ENCODE measurements around the gene CIB4.

CIB4 gene

DNA sequence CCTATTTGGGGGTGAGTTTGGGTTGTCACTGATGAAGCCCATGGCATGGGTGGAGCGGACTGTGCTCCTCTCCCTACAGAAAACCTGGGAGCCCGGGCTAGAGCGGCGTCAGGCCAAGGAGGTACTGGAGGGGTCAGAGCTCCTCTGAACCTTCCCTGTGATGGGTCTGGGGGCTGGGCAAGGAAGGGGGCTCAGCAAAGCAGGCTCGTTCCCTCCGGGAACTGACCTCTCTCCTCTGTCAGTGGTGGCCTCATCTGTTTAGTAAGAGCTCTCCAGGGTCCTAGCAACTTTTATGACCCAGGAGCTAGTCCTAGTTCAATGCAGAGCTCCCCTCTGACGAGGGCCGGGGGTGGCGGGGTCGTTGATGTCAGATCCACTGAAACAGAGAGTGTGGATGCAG, 100.9 kb downstream of the CIB4 start:
- H3K4me1 ChIP-seq, result no peaks in the 10 kb centered on the region
- TF ChIP-seq, protein P1, sequence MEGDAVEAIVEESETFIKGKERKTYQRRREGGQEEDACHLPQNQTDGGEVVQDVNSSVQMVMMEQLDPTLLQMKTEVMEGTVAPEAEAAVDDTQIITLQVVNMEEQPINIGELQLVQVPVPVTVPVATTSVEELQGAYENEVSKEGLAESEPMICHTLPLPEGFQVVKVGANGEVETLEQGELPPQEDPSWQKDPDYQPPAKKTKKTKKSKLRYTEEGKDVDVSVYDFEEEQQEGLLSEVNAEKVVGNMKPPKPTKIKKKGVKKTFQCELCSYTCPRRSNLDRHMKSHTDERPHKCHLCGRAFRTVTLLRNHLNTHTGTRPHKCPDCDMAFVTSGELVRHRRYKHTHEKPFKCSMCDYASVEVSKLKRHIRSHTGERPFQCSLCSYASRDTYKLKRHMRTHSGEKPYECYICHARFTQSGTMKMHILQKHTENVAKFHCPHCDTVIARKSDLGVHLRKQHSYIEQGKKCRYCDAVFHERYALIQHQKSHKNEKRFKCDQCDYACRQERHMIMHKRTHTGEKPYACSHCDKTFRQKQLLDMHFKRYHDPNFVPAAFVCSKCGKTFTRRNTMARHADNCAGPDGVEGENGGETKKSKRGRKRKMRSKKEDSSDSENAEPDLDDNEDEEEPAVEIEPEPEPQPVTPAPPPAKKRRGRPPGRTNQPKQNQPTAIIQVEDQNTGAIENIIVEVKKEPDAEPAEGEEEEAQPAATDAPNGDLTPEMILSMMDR (IDR thresholded peaks at IDR 0.05), result no peak
- peak in 1 of 2 donors; percentile 41 for DNase-seq
- peaks cover 0 to 23% of the 10 kb centered on the region in 2 donors for H3K27me3 ChIP-seq
- no peak overlapping the region for H3K4me3 ChIP-seq
- H3K36me3 ChIP-seq, result no peaks in the 10 kb centered on the region
- H3K27ac ChIP-seq, result no peak overlapping the region
- intact Hi-C loops (cut with DNase I; ENCODE audit: low total_unique reads), result no loop called here
- no peaks in the 10 kb centered on the region for H3K9me3 ChIP-seq

DNA sequence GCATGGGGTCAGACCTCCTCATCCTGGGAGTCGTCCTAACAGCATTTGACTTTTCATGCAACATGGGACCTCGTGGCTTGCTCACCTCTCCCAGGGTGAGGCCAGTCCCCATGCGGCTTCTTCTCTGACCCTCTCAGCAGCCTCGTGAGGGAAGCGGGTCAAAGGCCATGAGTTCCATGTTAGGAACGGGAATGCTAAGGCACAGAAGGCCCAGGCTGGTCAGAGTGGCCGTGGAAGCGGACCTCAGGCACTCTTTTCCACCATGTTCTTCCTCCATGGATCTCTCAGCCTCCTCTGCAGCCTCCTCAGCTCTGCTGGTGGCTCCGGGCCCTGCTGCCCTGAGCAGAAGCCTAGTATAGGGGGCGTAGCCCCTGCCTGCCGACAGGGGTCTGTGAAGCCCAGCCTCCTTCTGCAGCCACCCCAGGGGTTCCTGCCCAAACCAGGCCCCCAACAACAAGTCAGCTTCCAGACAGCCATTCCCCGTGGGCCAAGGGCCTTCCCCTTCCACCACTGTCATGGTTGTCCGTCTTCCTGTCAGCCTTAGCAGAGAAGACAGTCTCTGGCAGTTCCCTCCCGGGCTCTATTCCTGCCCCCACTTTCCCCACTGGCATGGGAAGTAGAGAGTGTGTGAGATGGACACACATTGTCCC, 103.2 kb downstream of the CIB4 start:
- Histone ChIP-seq H3K27ac (no peak overlapping the region), H3K4me1 (peaks cover 0 to 3% (median 0%) of the 10 kb centered on the region in 4 donors), H3K36me3 (no peaks in the 10 kb centered on the region), H3K27me3 (peaks cover 0 to 23% of the 10 kb centered on the region in 2 donors), H3K9me3 (no peaks in the 10 kb centered on the region), H3K4me3 (no peak overlapping the region)
- peak in 1 of 2 donors; percentile 59 for DNase-seq
- TF ChIP-seq, protein P1 (IDR thresholded peaks at IDR 0.05), result no peak
- intact Hi-C loops (cut with DNase I; ENCODE audit: low total_unique reads), result no loop called here

DNA sequence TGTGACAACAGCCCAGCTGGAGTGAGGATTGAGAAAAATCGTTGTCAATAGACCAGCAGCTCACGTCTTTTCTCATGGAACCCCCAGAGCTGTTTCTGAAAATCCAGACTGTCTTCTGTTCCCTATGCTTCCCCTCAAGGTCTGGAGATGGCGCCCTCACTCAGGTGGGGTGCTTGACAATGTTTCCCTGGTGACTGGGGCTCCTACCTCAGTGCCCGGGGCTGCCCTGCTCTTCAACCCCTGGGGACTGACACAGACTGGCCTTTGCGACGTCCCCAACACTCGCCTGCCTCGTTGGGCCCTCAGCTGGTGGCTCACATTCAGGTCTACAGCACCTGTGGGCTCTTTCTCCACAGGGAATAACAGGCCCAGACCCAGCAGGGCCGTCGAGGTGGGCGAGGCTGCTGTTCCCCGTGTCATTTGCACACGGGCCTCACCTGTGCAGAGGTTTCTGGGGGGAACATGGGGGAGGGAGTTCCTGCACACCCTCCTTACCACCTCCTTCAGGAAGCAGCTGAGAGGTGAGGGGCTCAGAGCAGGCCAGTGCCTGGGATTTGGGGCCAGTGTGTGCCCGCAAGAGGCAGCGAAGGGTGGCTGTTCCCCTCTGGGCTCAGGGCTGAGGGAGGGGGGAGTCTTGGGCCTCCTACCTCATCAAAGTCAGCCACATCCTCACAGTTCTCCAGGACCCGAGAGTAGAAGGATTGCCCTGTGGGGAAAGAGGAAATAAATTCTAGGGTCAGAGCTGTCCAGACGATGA, 103.9 kb downstream of the CIB4 start:
- no peaks in the 10 kb centered on the region for H3K9me3 ChIP-seq
- intact Hi-C loops (cut with DNase I; ENCODE audit: low total_unique reads), result no loop called here
- no peaks in the 10 kb centered on the region for H3K36me3 ChIP-seq
- H3K27me3 ChIP-seq, result peaks cover 0 to 21% of the 10 kb centered on the region in 2 donors
- H3K27ac ChIP-seq, result no peak overlapping the region
- H3K4me1 ChIP-seq, result peaks cover 0 to 3% (median 0%) of the 10 kb centered on the region in 4 donors
- DNase-seq, result peak in 1 of 2 donors; percentile 47
- TF ChIP-seq, protein P1 (IDR thresholded peaks at IDR 0.05), result no peak
- H3K4me3 ChIP-seq, result no peak overlapping the region

DNA sequence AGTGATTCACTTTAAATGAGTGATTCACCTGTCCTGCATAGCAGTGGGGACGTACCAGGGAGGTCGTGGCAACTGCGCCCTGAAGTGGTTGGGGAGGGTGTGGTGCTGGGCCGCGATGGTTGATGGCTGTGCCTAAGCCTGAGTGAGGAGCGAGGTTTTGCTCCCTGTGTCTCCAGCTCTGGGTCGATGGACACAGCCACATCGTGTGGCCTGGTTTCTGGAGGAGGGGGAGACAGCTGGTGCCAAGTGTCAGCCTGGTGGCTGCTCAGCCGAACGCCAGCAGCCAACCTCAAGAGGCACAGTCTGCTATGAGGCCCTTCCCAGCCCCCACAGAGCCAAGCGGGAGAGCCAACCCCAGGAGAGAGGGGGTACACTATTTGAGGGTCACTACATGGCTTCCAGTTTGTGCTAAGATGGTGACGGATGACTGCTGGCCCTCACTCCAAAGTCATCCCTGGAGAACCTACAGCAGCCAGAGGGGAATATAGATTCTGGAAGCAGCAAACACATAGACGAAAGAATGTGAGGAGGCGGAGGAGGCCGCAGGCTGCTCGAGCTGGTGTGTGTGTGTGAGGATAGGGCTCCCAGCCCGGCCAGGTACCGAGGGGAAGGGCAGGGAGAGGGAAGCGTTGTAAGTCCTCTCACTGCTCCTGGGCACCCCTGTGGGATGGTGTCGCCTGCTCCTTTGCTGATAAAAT, 104.6 kb downstream of the CIB4 start:
- no peak overlapping the region for H3K27ac ChIP-seq

DNA sequence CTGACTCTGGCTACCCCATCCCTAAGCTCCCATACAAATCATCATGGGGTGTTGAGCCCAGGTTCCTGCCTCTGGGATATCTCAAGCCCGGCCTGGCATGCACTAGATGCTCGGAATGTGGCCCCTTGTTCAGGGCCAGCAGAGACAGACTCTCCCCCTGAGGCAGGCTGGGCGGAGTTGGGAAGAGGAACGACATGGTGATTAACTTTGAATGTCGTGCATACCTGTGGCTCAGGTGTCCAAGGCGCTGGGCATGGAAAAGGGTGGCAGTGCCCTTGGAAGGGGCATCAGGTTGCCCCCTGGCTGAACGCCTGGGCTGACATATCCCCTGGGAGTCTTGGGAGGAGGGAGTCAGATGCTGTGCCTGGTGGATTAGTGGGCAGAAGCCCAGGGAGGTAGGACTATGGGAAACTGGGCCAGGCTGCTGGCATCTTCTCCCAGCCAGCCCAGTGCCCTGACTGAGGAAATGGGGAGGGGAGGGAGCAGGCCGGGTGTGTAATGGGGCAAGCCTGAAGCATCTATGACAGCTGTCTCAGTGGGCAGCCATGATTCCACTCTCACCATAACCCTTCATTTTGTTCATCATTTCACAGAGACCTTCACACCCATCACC, 105.4 kb downstream of the CIB4 start:
- Histone ChIP-seq H3K4me3 (no peak overlapping the region), H3K4me1 (peaks cover 0 to 3% (median 0%) of the 10 kb centered on the region in 4 donors), H3K9me3 (no peaks in the 10 kb centered on the region), H3K27ac (no peak overlapping the region), H3K36me3 (no peaks in the 10 kb centered on the region), H3K27me3 (peaks cover 0 to 21% of the 10 kb centered on the region in 2 donors)
- TF ChIP-seq, protein P1 (IDR thresholded peaks at IDR 0.05), result no peak
- peak in 1 of 2 donors; percentile 62 for DNase-seq
- intact Hi-C loops (cut with DNase I; ENCODE audit: low total_unique reads), result no loop called here

More for the DNA sequence above, 104.6 kb downstream of the CIB4 start:
- peaks cover 0 to 3% (median 0%) of the 10 kb centered on the region in 4 donors for H3K4me1 ChIP-seq
- H3K36me3 ChIP-seq, result no peaks in the 10 kb centered on the region
- TF ChIP-seq, protein P1 (IDR thresholded peaks at IDR 0.05), result no peak
- peaks cover 0 to 19% of the 10 kb centered on the region in 2 donors for H3K27me3 ChIP-seq
- H3K4me3 ChIP-seq, result no peak overlapping the region
- intact Hi-C loops (cut with DNase I; ENCODE audit: low total_unique reads), result no loop called here
- DNase-seq, result peak in 1 of 2 donors; percentile 29
- no peaks in the 10 kb centered on the region for H3K9me3 ChIP-seq

Measured in tibial artery (tissue), 4 donors.